22Rv1 (cell line): ENCODE results near the gene ZNF14.

Source experiments
- CTCF ChIP-seq: fragments of 450-650 bp; IDR thresholded peaks from 2 replicates; pipeline ENCODE4 v1.5.1; 2017; ENCODE audit warnings: mild to moderate bottlenecking
- ZFX ChIP-seq: fragments of 450-650 bp; IDR thresholded peaks from 2 replicates; pipeline ENCODE4 v1.6.1; 2017; ENCODE audit warnings: antibody characterized with exemption, borderline replicate concordance

DNA sequence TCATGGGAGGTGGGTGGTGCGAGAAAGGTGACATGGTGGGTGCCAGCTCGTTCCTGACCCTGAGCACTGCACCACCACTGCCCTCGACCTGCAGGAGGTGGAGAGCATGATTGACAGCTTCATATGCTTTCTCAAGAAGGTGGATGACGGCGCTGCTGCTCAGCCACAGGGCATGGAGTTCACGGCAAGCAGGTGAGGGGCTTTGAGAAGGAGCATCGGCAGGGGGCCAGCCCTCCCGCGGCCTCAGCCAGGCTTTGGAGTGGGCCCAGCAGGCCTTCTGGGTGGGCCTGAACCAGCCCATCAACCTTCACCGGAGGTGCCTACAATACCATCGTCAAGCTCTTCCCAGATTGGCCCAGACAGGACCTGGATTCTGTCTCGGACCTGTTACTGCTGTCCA lies 18.9 kb upstream of the ZNF14 start:
- no peak for TF ChIP-seq CTCF
- TF ChIP-seq ZFX, result no peak
